LNCaP clone FGC (cell line): ENCODE measurements around the gene C9.

Experiments
- DNase-seq: peaks from one replicate; pipeline ENCODE4 v3.0.0-alpha.2; 2011; ENCODE audit warnings: low read depth
- H3K4me3 ChIP-seq: 2 replicates; pipeline ENCODE4 v1.5.1; 2011; ENCODE audit warnings: mild to moderate bottlenecking, low read depth, low read length, control low read depth
- CTCF ChIP-seq: IDR thresholded peaks from 2 replicates; pipeline ENCODE4 v1.5.1; 2012; ENCODE audit warnings: mild to moderate bottlenecking; ENCODE audit not compliant: control insufficient read depth, insufficient read depth; ENCODE audit errors: extremely low read depth

Gene C9

DNA sequence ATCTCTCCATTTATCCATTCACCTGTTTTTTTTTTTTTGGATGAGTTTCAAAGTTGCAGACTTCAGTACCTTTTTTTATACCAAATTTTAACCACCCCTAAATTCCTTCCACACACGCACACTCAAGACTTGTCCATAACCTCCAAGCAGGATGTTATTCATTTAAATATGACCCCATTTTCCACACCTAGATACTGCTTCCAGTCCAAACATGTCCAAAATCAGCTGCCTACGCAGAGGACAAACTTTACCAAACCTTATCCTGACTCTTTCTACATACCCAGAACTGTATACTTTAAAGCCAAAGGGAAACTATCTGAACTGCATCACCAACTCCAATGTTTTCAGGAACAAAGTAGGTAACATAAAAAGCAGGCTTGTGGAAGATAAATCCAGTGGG lies 108.9 kb downstream of the C9 start:
- H3K4me3 ChIP-seq, result no peak overlapping the region
- DNase-seq, result no peak
- no peak for TF ChIP-seq CTCF

GRCh38 chr5:39254671-39255070 lies 109.6 kb downstream of the C9 start:
- no peak for TF ChIP-seq CTCF
- no peak overlapping the region for H3K4me3 ChIP-seq
- DNase-seq, result no peak

GRCh38 chr5:39253196-39253595 lies 111.1 kb downstream of the C9 start:
- H3K4me3 ChIP-seq, result no peak overlapping the region
- no peak for DNase-seq
- no peak for TF ChIP-seq CTCF

GRCh38 chr5:39249564-39250274 lies 114.6 kb downstream of the C9 start:
- no peak for TF ChIP-seq CTCF
- no peak overlapping the region for H3K4me3 ChIP-seq
- no peak for DNase-seq

GRCh38 chr5:39249069-39249468 lies 115.2 kb downstream of the C9 start:
- DNase-seq, result no peak
- TF ChIP-seq CTCF, result no peak
- no peak overlapping the region for H3K4me3 ChIP-seq

DNA sequence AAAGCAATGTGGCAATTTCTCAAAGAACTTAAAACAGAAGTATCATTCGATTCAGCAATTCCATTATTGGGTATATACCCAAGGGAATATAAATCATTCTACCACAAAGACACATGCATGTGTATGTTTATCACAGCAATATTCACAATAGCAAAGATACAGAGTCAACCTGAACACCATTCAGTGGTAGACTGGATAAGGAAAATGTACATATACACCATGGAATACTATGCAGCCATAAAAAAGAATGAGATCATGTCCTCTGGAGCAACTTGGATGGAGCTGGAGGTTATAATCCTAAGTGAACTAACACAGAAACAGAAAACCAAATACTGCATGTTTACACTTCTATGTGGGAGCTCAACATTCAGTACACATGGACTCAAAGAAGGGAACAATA lies 123.5 kb downstream of the C9 start:
- no peak overlapping the region for H3K4me3 ChIP-seq
- no peak for TF ChIP-seq CTCF
- no peak for DNase-seq
